Measurements from ENCODE around the gene DLGAP1.
"Not testable (repeated sequence)": the region's sequence is repeated elsewhere in the genome, so short reads cannot be mapped to it uniquely, and the experiment has no call there.

The DLGAP1 gene

DNA sequence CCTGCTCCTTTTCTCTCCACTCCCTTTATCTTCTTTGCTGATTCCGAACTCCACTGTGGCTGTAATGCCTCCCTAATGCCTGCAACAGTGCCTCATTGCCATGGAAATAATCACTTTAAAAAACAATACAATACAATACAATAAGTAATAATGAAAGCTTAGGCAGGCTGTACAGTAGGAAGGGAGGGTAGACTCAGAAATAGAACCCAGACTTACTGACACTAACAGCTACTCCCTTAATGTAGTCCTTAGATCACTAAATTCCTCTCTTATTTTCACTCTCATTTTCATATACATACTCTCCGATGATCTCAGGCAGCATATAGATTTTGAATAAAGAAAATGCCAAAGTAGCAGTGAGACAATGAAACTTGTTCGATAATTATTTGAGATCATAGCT lies 70.2 kb downstream of the DLGAP1 start:
- DNase-seq, result no peak

DNA sequence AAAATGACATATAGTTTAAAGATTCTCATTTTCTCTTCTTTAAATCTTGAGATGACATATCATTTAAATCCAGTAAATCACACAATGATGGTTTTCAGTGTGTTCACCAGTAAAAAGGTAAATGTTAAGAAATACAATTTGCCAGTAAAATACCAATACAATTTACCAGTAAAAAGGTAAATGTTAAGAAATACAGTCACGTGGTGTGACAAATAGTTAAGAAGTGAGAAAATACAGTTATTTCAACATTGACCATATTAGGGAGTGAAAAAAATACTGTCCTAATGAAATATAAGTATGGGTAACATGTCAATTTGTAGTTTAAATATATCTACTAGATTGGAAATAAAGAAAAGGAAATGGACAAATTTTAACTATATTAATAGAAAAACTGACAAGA lies 80.5 kb downstream of the DLGAP1 start:
- no peak for DNase-seq

DNA sequence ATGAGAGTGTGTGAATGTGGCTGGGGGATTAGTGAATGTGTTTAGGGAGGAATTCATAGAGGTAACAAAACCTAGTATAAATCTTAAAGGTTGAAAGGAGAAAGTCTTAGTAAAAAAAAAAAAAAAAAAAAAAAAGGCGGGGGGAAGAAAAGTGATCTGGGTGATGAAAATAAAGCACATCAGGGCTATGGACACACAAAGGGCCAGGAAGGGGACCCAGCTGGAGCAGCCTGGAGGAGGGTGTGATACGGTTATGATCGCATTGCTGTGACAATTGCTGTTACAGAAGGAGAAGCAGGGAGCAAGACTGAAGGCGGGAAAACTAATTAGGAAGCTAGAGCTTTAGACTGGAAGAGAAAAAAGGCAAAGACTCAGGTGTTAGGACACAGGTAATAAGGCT lies 85.4 kb downstream of the DLGAP1 start:
- no peak for DNase-seq

DNA sequence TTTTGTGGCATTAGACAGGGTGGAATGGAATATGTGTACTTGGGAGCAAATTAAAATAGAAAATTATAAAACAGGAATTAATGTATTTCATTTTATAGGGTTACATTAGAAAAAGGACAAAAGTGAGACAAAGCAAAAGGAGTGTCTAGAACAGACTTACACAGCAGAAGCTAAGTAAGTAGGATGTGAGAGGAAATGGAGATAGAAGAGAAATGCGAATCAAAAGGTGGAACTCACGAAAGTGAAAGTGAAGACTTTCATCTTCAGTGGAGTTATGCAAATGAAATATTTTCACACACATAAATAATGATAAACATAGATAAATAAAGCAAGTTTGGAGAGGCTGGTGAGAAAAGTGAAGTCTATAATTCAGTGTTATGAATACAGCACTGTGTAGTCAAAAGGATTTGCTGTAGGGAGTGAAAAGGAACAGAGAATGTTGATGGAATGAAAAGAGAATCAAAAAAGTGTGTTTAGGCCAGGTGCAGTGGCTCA lies 94.8 kb downstream of the DLGAP1 start:
- no peak for DNase-seq

DNA sequence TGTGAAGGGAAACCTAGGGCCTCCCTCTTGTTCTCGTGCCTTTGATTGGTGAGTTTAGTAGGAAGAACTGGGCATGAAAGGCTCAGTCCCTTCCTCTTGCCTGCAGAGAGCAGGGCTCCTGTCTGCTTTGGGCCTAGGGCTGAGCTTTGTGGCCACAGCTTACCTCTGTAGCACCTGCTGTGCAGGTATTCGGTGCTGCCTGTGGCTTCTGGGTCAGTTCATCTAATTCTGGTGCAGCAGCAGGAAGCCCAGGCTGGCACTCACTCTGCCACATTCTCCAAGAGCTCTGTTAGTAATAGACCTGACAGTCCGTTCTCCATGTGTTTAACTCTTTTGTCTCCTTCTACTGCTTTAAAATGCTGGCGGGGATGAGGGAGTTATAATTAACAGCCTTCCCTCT lies 96.5 kb downstream of the DLGAP1 start:
- no peak for DNase-seq

DNA sequence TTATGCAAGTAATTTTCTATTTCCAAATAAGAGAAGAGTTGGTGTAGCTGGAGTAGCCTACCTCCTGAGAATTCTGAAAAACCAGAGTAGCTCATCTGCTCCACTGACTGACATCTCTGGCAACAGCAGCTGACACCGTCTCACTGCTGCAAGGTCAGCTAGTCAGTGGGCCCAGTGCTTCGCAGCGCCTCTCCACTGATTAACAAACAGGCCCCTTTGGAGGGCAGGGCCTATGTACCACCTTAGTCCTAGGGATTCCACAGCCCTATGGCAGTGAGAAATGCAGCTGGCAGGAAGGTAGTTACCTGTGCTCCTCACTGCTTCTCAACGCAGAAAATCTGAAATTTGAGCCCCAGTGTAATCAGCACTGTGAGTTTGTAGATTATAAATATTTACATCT lies 97.5 kb downstream of the DLGAP1 start:
- DNase-seq, result no peak

DNA sequence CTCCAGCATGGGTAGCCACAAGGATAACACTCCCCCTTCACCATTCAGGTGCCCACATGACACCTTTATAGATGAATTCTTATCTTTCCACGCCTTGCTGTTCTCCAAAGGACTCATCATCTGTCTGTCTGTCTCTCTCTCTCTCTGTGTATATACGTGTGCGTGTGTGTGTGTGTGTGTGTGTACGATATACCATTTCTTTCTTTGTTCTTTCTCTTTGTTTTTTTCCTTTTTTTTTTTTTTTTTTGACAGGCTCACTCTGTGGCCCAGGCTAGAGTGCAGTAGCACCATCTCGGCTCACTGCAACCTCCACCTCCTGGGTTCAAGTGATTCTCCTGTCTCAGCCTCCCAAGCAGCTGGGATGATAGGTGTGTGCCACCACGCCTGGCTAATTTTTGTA lies 98.2 kb downstream of the DLGAP1 start:
- DNase-seq, result no peak

DNA sequence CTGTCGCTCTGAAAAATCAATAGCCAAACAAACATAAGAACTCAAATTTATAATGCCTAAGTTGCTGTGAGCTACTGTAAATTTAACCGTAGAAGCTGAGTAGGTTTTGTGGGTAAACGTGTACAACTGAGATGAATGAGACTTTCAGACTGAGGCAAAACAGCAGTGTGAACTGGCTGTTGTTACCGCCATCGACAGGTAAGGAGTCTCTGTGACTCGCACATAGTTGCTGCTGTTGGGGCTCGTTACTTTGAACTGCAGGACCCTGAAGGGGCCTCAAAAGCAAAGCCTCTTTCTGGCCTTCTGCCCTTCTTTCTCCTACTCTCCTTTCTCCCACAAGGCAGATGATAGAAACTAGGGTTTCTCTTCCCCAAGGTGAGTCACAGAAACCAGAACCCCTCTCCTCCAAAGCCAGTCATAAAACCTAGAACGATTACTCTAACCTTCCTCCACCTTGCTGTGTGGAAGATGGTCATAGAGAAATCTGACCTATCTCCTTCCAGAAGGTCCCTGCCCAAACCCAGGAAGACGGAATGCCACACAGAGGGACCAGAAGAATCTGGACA lies 101.2 kb downstream of the DLGAP1 start:
- DNase-seq, result no peak

DNA sequence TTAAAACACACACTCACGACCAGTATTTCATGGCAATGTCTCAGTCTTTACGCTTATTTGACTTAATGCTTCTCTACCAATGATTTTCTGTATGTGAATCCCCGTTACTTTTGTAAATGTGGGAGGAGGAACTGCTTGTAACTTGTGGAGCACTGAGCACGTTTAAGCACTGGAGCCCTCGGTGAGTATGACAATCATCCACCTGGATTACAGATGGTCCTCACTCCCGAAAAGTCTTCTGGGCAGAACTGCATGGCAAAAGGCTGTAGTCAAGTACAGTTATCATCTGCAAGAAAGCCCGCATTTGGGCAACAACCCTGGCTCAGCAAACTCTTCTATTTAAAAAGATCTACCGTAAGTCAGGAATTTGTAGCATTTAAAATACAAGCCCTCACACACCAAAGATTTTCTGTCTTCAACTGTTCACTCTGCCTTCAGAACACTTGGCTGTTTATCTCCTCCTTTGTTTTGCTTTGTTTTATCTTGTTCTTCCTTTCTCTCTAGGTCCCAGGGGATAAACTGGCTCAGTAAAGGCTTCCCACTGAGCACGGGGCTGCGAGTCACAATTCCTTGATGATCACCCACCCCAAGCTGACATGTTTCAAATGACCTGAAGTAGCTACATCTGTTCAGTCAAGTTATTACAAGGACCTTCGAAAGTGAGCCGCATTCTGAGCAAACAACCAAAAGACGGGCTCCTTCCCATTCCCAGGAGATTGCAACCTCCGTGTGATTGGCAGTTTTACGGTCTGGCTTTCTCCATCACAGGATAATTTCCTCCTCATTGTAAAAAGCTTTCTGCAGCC lies 102.2 kb downstream of the DLGAP1 start:
- no peak for DNase-seq

DNA sequence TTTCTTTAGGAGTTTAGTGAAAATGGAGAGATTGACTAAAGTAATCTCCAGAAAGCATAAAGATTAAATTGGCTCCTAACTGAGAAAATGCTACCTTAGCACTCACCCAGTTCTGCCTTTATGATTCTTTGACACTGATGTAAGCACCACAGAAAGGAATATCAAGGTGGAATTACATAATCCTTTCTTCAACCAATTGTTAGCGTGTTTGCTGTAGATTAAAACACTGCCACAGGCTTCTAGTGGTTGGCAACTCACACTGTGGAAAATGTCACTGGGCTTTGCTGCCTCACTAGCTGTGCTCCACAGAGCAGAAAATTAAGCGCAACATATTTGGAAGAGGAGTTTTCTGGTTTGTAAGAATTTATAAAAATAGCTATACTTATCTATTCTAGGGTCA lies 104.1 kb downstream of the DLGAP1 start:
- no peak for DNase-seq

DNA sequence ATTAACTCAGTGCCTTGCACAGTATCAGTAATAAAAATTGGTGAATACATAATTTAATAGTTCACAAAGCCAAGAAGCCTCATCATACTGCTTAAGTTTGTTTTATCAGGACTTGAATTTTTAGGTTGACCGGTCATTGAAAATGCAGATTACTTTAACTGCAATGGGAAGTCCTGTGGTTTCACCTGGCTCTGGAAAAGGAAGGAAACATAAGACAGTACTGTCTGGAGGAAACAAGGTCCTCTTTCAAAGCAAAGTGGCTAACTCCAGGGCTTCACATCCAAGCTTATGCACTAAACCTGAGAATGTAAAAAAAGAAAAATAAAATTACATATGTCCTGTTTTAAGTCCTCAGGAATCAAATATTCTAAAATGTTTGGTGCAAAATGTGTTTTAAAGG lies 119.7 kb downstream of the DLGAP1 start:
- DNase-seq, result no peak

DNA sequence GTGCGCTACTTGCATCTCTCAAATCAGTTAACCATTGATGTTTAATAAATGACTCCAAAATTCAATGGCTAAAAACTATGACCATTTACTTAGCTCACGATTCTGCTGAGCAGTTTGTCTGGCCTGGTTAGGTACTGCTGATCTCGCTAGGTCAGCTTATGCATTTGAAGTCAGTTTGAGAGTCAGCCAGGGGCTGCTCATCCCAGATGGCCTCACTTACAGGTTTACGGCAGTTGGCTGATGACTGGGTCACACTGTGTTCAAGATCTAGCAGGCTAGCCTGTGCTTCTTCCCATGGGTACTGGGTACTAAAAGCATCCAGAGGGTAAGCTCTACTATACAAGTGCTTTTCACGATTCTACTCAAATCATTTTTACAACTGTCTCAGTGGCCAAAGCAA lies 122.1 kb downstream of the DLGAP1 start:
- DNase-seq, result no peak

DNA sequence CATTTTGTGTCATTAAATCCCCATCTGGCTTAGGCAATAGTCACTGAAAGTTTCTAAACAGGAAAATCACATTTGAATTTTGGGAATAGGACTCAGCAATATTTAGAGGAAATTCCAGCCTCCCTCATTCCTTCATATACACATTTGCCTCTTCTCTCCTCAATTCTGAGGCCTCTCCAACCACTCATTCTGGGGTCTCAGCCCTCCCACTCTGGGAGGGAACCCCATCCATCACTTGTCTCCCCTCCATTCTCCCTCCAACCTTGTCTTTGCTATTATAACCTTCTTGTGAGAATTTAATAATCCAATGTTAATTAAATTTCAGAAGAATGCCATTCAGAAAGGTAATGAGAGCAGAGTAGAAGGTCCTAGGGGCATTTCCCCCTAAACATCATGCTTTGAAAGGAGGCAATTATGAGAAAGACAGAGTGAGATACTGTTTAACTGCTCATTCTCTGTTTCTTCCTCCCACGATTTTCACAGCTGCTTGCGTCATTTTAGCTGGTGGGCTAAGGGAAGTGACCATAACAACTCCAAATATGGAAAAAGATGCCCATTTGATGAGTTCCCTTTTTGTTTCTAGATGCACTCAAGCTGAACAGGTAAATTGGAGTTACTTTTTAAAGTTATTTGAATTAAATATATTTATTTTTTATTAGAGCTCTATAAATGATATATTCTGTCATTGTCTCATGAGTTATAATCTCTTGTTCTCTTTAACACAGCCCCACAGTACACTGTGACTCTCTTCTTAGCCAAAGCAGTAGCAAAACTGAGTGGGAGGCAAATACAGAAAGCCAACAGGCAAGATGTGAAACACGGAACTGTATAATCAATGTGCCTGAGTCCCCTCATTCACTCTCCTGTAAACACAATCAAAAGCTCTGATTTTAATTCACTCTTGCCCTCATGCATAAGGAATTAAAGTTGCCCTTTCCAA lies 135.1 kb downstream of the DLGAP1 start:
- no peak for DNase-seq

DNA sequence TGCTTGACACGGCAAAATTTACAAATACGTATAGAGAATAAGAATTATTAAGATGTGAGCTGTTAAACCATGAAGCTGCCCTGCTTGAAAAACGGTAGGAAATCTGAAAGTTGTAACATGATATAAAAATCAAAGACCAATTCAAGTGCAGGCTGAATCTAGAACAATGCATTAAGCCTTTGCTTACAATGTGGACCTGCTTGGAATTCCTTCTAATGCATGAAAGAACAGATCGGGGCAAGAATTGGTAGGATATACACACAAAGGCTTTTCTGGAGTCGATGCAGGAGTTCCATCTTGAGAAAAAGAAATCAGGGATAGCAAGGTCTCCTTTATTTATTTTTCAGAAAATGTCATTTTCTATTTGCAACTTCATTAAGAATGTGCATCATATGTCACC lies 136.8 kb downstream of the DLGAP1 start:
- DNase-seq, result no peak

DNA sequence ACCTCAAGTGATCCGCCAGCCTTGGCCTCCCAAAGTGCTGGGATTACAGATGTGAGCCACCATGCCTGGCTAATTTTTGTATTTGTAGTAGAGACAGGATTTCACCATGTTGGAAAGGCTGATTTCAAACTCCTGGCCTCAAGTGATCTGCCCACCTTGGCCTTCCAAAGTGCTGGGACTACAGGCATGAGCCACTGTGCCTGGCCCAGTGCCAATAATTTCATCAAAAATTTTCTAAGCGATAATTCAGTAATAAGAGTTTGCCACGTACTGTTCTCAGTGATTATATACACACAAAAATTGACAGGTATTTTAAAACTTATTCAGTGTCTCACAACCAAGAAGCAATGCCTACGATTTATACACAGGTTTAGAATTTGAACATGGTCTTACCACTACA lies 143.2 kb downstream of the DLGAP1 start:
- DNase-seq, result not testable (repeated sequence)

DNA sequence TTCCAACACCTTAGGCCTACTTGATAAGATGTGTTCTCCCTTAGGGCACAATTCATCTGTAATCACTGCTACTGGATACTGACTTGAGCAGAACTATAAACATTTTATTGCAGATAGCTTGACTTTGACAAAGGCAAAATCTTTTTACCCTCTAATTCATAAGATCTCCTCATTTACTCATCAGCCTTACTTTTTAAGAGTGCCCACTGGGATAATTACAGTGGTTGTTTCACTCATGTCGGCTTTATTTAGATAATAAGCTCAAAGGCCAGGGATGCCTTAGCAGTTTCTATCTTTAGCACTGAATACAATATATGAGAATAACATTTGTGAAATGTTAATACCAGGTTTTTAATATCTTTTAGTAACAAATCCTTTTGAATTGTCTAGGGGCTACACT lies 144.0 kb downstream of the DLGAP1 start:
- DNase-seq, result no peak

DNA sequence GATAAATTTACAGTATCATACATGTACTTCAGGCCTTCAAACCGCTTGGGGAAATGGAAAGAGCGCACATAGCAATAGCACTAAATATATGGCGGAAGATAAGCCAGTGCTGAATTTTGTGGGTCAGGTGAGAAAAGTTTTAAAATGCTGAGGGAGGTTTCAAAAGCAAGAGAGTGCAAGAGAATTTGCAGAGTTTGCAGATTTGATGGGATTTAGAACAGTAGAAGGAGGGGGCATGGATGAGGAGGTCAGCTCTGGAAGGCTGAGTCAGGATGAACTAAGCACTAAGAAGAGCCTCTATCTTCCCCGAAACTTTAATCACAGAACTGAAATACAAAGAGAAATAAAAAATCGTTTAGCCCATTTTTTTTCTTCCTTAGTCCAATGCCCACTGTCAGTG lies 145.9 kb downstream of the DLGAP1 start:
- no peak for DNase-seq

DNA sequence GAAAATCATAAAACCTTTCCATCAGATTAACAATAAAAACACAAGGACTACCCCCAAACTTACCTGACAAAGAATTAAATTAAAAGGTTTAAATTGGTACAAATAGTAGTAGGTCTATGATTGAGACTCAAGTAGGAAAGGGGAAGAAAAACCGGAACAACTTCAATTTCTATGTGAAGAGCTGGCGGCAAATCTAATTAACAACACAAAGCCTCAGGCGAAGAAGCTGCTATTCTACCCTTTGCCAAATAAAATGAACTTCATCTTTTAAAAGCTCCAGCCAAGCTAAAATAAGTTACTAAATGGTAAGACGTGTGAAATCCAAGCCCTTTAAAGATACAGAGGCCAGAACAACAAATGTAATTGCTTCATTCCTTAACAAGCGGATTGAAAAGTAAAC lies 146.5 kb downstream of the DLGAP1 start:
- DNase-seq, result no peak

DNA sequence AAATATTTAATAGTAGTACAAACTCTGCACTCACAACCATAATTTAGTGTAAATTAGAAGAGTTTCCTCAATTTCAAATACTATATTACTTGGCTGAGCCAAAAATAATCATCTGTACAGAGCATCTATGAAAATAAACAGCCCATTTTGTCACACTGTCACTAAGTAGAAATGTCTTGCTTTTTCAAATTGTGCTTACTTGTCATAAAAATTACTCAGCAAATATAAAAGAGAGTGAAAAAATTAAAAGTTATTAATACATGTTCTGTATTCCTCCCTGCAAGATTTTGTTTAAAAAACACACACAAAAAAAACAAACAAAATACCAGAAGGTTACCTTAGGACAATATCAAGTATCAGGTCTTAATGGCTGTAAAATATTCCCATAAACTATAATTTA lies 155.7 kb downstream of the DLGAP1 start:
- DNase-seq, result no peak

DNA sequence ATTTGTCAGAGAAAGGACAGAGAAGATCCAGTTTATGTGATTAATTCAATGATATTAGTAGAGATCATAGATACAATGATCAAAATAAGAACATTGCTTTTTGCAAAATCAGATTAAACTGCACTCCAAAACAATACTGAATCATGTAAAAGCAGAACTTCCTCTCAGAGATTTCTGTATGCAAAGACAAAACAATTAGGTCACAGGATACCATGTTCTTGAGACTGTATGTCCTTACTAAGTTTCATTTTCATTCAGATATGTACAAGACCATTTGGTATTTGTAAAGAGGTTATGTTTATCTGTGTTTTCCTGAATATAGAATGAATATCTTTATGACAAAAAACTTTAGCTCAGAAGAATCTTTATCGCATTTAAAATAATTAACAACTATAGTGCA lies 161.8 kb downstream of the DLGAP1 start:
- DNase-seq, result no peak

DNA sequence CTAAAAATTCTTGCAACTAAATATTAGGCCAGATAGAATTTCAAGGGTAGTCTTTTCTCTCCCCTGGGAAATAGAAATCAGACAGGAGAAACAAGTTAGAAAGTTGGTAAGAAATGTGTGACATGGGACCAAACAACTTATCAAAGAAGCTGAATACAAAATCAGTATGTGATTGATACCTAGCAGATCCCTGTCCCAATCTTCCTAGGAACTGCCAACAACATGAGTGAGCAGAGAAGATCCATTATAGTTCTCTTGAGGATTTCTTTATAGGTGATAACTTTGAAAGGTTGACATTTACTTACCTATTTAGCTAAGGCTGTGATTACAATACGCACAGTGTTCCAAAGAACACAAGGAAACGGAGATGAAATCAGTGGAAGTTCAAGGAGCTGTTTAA lies 162.4 kb downstream of the DLGAP1 start:
- DNase-seq, result no peak

DNA sequence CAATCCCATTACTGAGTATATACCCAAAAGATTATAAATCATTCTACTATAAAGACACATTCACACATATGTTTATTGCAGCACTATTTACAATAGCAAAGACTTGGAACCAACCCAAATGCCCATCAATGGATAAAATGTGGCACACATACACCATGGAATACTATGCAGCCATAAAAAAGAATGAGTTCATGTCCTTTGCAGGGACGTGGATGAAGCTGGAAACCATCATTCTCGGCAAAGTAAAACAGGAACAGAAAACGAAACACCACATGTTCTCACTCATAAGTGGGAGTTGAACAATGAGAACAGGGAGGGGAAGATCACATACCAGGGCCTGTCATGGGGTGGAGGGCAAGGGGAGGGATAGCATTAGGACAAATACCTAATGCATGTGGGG lies 167.8 kb downstream of the DLGAP1 start:
- DNase-seq, result not testable (repeated sequence)

DNA sequence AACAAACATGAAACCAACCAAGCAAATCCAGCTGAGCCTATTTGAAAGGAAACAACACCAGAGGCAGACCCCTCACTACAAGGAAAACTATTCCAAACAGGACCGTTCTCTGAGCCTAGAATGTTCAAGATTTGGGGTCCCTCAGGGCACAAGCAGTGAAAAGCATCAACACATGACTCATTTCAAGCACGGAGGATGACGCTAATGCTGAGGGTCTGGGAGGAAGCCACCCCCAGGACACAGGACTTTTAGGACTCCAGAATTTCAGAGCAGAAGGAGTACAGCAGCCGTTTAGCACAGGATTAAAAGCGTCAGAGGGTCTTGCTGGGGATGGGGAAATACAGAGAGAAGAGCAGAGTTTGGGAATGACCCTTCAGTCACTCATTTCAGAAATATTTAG lies 168.9 kb downstream of the DLGAP1 start:
- no peak for DNase-seq

DNA sequence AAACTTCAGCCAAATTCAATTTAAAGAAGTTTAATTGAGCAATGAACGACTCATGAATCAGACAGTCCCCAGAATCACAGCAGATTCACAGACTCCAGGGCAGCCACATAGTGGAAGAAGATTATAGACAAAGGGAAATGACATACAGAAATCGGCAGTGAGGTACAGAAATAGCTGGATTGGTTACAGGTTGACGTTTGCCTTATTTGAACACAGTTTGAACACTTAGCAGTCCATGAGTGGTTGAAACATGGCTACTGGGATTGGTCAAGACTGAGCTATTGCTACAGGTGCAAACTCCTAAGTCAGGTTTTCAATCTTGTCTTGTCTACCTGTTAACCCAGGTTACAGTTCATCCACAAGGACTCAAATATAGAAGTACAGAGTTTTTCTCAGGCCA lies 169.6 kb downstream of the DLGAP1 start:
- no peak for DNase-seq

Measured in COR-L47 (cell line).